A673 (cell line): ENCODE results near the gene KHK. TPM values are rescaled to one million over a fixed set of nuclear protein-coding genes. Genes with fewer than 3 reads are reported as not detected.

Source experiments
- BruUV-seq: library from RNA; stranded (reverse); fragments of 400-500 nt; replicated peaks from 2 replicates; lab custom pipeline; 2021; lab: Mats Ljungman, UMichigan
- CTCF ChIA-PET: fragments of 300-600 bp; sonication (Branson Sonifier 250); formaldehyde crosslinking; loops from one replicate; lab custom pipeline; 2022; ENCODE audit warnings: antibody characterized with exemption; lab: Charles Lee
- POLR2A ChIA-PET: fragments of 300-600 bp; sonication (Branson Sonifier 250); formaldehyde crosslinking; loops from one replicate; lab custom pipeline; 2022; ENCODE audit warnings: antibody characterized with exemption; ENCODE audit not compliant: low non-redundant PET; lab: Charles Lee
- DNase-seq: peaks from one replicate; pipeline ENCODE4 v3.0.0-alpha.2; 2015; ENCODE audit warnings: low spot score
- H3K27ac ChIP-seq: fragments of 200-600 bp; sonication (generic); 2 replicates; pipeline ENCODE4 v1.5.1; 2016; ENCODE audit warnings: mixed run types, low read depth, mild to moderate bottlenecking, mixed read lengths, antibody characterized with exemption, low read length; ENCODE audit not compliant: poor library complexity, severe bottlenecking
- H3K27me3 ChIP-seq: fragments of 200-600 bp; sonication (generic); replicated peaks from 2 replicates; pipeline ENCODE4 v1.6.1; 2017; ENCODE audit warnings: mixed run types, low read depth, mild to moderate bottlenecking, mixed read lengths, antibody characterized with exemption, low read length; ENCODE audit not compliant: insufficient read depth, poor library complexity
- H3K36me3 ChIP-seq: fragments of 200-600 bp; sonication (generic); 2 replicates; pipeline ENCODE4 v1.6.1; 2016; ENCODE audit warnings: mixed run types, mild to moderate bottlenecking, mixed read lengths, antibody characterized with exemption, low read length; ENCODE audit not compliant: insufficient read depth, poor library complexity, severe bottlenecking
- H3K4me1 ChIP-seq: fragments of 200-600 bp; sonication (generic); 2 replicates; pipeline ENCODE4 v1.6.1; 2017; ENCODE audit warnings: mixed run types, mild to moderate bottlenecking, mixed read lengths, antibody characterized with exemption, low read length; ENCODE audit not compliant: insufficient read depth, poor library complexity, severe bottlenecking
- H3K4me3 ChIP-seq: fragments of 200-600 bp; sonication (generic); 2 replicates; pipeline ENCODE4 v1.5.1; 2016; ENCODE audit warnings: low read depth, mixed run types, mild to moderate bottlenecking, mixed read lengths, low read length; ENCODE audit not compliant: poor library complexity, severe bottlenecking
- H3K9me3 ChIP-seq: fragments of 200-600 bp; sonication (generic); 2 replicates; pipeline ENCODE4 v1.6.1; 2016; ENCODE audit warnings: mixed run types, low read depth, mild to moderate bottlenecking, mixed read lengths, antibody characterized with exemption, low read length; ENCODE audit not compliant: poor library complexity, severe bottlenecking
- CTCF ChIP-seq: fragments of 300-800, 200-600 bp; sonication (generic); conservative IDR thresholded peaks from 2 replicates; pipeline ENCODE4 v1.5.1; 2017; ENCODE audit warnings: low read depth, mild to moderate bottlenecking, antibody characterized with exemption, low read length, moderate library complexity, mixed read lengths
- EZH2 ChIP-seq: fragments of 200-600 bp; sonication (generic); IDR thresholded peaks from 2 replicates; pipeline ENCODE4 v1.6.1; 2017; ENCODE audit warnings: borderline replicate concordance, low read depth, mild to moderate bottlenecking, mixed read lengths, antibody characterized with exemption, low read length; ENCODE audit not compliant: poor library complexity, severe bottlenecking
- intact Hi-C: fragments of 100-400 bp; cut with micrococcal nuclease; formaldehyde crosslinking; loops from one replicate; pipeline ENCODE4 v1.10.0; 2022; ENCODE audit not compliant: unreplicated experiment
- total RNA-seq: library from RNA; stranded (reverse); gene quantifications from 2 replicates; pipeline ENCODE4 v1.2.3, GENCODE V29; 2021

KHK gene
- total RNA-seq, 1 experiment from 2014 or later, result 40.2 TPM

- Histone ChIP-seq H3K4me3 (no peak overlapping the region), H3K4me1 (no peaks in the 10 kb centered on the region), H3K27me3 (no peaks in the 10 kb centered on the region), H3K27ac (no peak overlapping the region), H3K9me3 (no peaks in the 10 kb centered on the region), H3K36me3 (peaks cover 3% of the 10 kb centered on the region)
- BruUV-seq, result no TSS peak
- DNase-seq, result no peak
- intact Hi-C loops, result loop anchor here (5.0 kb wide), 1 partner anchor 205 kb away; no protein-coding TSS in a partner anchor
- POLR2A ChIA-PET, result no interaction called here
- TF ChIP-seq CTCF (no peak), EZH2 (no peak)
- CTCF ChIA-PET, result no interaction called here
Observed at GRCh38 chr2:27097341-27097740, 10.8 kb downstream of the KHK start.

- BruUV-seq, result no TSS peak
- DNase-seq, result no peak
- Histone ChIP-seq H3K9me3 (no peaks in the 10 kb centered on the region), H3K27me3 (no peaks in the 10 kb centered on the region), H3K4me3 (no peak overlapping the region), H3K36me3 (peaks cover 3% of the 10 kb centered on the region), H3K27ac (no peak overlapping the region), H3K4me1 (no peaks in the 10 kb centered on the region)
- TF ChIP-seq CTCF (no peak), EZH2 (no peak)
- POLR2A ChIA-PET, result no interaction called here
- intact Hi-C loops, result loop anchor here (2.0 to 5.0 kb wide), 2 partner anchors 181 to 203 kb away; no protein-coding TSS in a partner anchor
- CTCF ChIA-PET, result interaction anchor here (2.3 kb wide), 1 partner anchor 92 kb away, joined by 15 read pairs; no protein-coding TSS in a partner anchor
Observed at GRCh38 chr2:27099334-27099955, 12.9 kb downstream of the KHK start.

- no TSS peak for BruUV-seq
- no peaks in the 10 kb centered on the region for H3K9me3 ChIP-seq
- no peak for DNase-seq
- intact Hi-C loops, result no loop called here
- H3K27me3 ChIP-seq, result no peaks in the 10 kb centered on the region
- no peak overlapping the region for H3K4me3 ChIP-seq
- CTCF ChIA-PET, result interaction anchor here (2.3 kb wide), 1 partner anchor 91 kb away, joined by 15 read pairs; no protein-coding TSS in a partner anchor
- no peak overlapping the region for H3K27ac ChIP-seq
- POLR2A ChIA-PET, result interaction anchor here (0.6 kb wide), 1 partner anchor 147 kb away, joined by 14 read pairs; no protein-coding TSS in a partner anchor
- no peaks in the 10 kb centered on the region for H3K4me1 ChIP-seq
- H3K36me3 ChIP-seq, result peaks cover 3% of the 10 kb centered on the region
- no peak for TF ChIP-seq CTCF
Observed at GRCh38 chr2:27100036-27100435, 13.5 kb downstream of the KHK start.
